Measurements from ENCODE around the gene BDH1.

BDH1 gene

DNA sequence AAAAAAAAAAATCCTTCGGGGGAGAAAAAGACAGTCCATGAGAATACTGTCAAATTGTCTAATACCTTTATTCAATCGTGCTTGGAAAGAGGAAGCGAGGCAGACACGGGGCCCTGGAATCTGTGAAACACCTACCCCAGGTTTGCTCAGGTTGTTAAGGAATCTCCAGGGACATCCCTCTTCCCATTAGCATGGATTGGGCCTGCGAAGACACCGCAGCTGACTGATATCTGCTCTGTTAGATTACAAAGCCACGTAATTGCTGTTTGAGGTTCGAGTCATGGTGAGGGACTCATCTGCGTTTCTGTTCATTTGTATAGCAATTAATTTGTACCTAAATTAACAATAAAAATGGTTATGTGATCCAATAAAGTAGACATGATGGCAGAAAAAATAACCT is 91.0 kb downstream of the BDH1 start:
- H3K4me3 ChIP-seq (ENCODE audit: low read depth, low read length) = no peak overlapping the region
- TF ChIP-seq, protein P1, sequence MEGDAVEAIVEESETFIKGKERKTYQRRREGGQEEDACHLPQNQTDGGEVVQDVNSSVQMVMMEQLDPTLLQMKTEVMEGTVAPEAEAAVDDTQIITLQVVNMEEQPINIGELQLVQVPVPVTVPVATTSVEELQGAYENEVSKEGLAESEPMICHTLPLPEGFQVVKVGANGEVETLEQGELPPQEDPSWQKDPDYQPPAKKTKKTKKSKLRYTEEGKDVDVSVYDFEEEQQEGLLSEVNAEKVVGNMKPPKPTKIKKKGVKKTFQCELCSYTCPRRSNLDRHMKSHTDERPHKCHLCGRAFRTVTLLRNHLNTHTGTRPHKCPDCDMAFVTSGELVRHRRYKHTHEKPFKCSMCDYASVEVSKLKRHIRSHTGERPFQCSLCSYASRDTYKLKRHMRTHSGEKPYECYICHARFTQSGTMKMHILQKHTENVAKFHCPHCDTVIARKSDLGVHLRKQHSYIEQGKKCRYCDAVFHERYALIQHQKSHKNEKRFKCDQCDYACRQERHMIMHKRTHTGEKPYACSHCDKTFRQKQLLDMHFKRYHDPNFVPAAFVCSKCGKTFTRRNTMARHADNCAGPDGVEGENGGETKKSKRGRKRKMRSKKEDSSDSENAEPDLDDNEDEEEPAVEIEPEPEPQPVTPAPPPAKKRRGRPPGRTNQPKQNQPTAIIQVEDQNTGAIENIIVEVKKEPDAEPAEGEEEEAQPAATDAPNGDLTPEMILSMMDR (conservative IDR thresholded peaks at IDR 0.05; ENCODE audit: low read depth, low read length) = no peak
- no peak for DNase-seq (ENCODE audit: low read depth)

GRCh38 chr3:197463279-197463678 is 92.5 kb downstream of the BDH1 start:
- DNase-seq (ENCODE audit: low read depth) = peak; percentile 57
- TF ChIP-seq, protein P1 (conservative IDR thresholded peaks at IDR 0.05; ENCODE audit: low read depth, low read length) = no peak
- no peak overlapping the region for H3K4me3 ChIP-seq (ENCODE audit: low read depth, low read length)

DNA sequence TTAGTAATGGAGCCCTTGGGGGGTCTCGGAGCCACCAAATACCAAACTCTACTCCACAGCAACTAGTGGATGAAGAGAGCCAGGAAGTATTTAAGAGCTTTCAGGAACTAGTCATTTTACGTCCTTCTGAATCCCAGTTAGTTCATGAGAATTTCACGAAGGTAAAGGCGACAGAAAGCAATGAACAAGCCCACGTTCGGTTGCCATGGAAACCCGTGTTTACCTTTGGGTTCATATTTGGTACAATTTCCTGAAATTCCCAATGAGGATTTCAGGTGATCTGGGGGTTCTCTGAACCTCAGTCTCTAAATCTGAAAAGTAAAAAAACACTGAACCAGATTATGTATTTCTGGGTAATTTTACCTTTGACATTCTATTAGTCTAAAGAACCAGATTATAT is 93.0 kb downstream of the BDH1 start:
- TF ChIP-seq, protein P1 (conservative IDR thresholded peaks at IDR 0.05; ENCODE audit: low read depth, low read length) = no peak
- no peak overlapping the region for H3K4me3 ChIP-seq (ENCODE audit: low read depth, low read length)
- DNase-seq (ENCODE audit: low read depth) = no peak

DNA sequence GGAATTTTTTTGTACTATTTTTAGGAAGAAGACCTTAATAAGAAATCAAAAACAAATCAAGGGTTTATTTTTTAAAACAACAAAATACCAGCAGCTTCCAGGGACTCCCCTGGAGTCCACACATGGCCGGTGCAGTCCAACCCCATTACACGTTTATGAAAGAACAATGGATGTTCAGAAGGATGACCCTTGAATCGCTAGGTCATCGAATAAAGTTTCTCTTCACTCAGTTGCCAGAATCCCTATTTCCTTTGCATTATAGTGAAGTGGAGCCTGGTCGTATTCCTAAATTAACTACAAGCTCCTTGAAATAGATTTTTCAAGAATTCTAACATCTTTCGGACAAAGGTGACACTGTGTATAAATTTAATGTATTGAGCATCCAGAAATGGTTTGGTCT is 95.1 kb downstream of the BDH1 start:
- H3K4me3 ChIP-seq (ENCODE audit: low read depth, low read length) = no peak overlapping the region
- TF ChIP-seq, protein P1 (conservative IDR thresholded peaks at IDR 0.05; ENCODE audit: low read depth, low read length) = peak; percentile 9
- DNase-seq (ENCODE audit: low read depth) = no peak

DNA sequence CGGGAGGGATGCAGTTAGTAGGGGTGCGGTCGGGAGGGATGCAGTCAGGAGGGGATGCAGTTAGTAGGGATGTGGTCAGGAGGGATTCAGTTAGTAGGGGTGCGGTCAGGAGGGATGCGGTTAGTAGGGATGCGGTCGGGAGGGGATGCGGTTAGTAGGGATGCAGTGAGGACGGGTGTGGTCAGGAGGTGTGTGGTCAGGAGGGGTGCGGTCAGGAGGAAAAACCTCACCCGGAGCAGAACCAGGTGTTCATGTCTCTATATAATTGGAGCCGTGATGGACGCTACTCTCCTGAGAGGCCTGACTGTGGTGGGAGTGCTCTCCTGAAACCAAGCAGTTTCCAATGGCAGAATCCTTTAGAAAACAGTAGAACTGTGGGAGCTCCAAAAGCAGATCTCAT is 95.8 kb downstream of the BDH1 start:
- DNase-seq (ENCODE audit: low read depth) = no peak
- no peak overlapping the region for H3K4me3 ChIP-seq (ENCODE audit: low read depth, low read length)
- TF ChIP-seq, protein P1 (conservative IDR thresholded peaks at IDR 0.05; ENCODE audit: low read depth, low read length) = no peak
